Nephron progenitor cell (in vitro differentiated cells): ENCODE measurements around the gene CKAP4.
A peak's percentile ranks its signal among the peaks of the same experiment; 100 is the strongest.

Source experiments
- DNase-seq: peaks from one replicate; pipeline ENCODE4 v3.0.0; 2021
- H3K27ac Mint-ChIP-seq: 2 replicates; pipeline ENCODE4 v1.8.0; 2021; ENCODE audit warnings: mild to moderate bottlenecking, moderate library complexity, mixed read lengths
- H3K27me3 Mint-ChIP-seq: 2 replicates; pipeline ENCODE4 v1.8.0; 2021; ENCODE audit warnings: mild to moderate bottlenecking, low read depth, mixed read lengths; ENCODE audit not compliant: poor library complexity
- H3K36me3 Mint-ChIP-seq: 2 replicates; pipeline ENCODE4 v1.8.0; 2021; ENCODE audit warnings: low read depth, mixed read lengths
- H3K4me1 Mint-ChIP-seq: 2 replicates; pipeline ENCODE4 v1.8.0; 2021; ENCODE audit warnings: mixed read lengths
- H3K4me3 Mint-ChIP-seq: 2 replicates; pipeline ENCODE4 v1.8.0; 2021; ENCODE audit warnings: mild to moderate bottlenecking, moderate library complexity, mixed read lengths
- H3K9me3 Mint-ChIP-seq: 2 replicates; pipeline ENCODE4 v1.8.0; 2021; ENCODE audit warnings: mild to moderate bottlenecking, moderate library complexity, mixed read lengths
- TF ChIP-seq, protein P1 (sequence below): fragments of 200-600 bp; sonication (generic); IDR thresholded peaks from 2 replicates; pipeline ENCODE4 v1.5.0; 2021; ENCODE audit warnings: antibody characterized with exemption

The CKAP4 gene

GRCh38 chr12:106249411-106250135 is 1.8 kb upstream of the CKAP4 start:
- H3K4me1 Mint-ChIP-seq: peaks cover 60% of the 10 kb centered on the region
- no peaks in the 10 kb centered on the region for H3K9me3 Mint-ChIP-seq
- peaks cover 5% of the 10 kb centered on the region for H3K27me3 Mint-ChIP-seq
- TF ChIP-seq, protein P1, sequence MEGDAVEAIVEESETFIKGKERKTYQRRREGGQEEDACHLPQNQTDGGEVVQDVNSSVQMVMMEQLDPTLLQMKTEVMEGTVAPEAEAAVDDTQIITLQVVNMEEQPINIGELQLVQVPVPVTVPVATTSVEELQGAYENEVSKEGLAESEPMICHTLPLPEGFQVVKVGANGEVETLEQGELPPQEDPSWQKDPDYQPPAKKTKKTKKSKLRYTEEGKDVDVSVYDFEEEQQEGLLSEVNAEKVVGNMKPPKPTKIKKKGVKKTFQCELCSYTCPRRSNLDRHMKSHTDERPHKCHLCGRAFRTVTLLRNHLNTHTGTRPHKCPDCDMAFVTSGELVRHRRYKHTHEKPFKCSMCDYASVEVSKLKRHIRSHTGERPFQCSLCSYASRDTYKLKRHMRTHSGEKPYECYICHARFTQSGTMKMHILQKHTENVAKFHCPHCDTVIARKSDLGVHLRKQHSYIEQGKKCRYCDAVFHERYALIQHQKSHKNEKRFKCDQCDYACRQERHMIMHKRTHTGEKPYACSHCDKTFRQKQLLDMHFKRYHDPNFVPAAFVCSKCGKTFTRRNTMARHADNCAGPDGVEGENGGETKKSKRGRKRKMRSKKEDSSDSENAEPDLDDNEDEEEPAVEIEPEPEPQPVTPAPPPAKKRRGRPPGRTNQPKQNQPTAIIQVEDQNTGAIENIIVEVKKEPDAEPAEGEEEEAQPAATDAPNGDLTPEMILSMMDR: no peak
- no peak for DNase-seq
- peak overlapping the region; percentile 84 for H3K4me3 Mint-ChIP-seq
- peaks cover 5% of the 10 kb centered on the region for H3K36me3 Mint-ChIP-seq
- H3K27ac Mint-ChIP-seq: peak overlapping the region; percentile 88

- Mint-ChIP-seq H3K4me3 (peak overlapping the region; percentile 84), H3K27me3 (peaks cover 5% of the 10 kb centered on the region)
- no peak for DNase-seq
Measured at GRCh38 chr12:106248846-106249371, 1.1 kb upstream of the CKAP4 start.

DNA sequence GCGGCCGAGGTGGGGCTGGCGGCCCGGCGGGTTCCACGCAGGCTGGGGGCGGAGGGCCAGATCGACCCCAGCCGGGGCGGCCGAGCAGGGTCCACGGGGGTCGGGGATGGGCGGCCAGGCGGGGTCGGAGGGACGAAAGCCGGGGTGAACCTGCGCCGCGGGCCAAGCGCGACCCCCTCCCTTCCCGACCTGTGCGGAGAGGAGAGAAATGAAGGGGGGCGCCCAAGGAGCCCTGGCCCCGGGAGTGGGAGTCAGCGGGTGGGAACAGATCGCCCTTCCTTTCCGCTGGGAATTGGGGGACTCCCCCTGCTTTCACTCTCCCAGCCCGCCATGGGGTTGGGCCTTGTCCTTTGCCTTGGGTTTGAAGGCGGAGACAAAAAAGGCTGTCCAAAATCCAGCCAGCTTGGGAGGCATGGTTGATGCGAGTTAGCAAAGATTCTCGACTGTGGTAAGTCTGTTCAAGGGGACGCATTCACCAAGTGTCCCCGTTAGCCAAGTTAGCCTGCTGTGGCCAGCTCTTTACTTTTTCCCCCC is 559 bp upstream of the CKAP4 start:
- H3K4me3 Mint-ChIP-seq: peak overlapping the region; percentile 84

More at GRCh38 chr12:106248846-106249371, 1.1 kb upstream of the CKAP4 start:
- Mint-ChIP-seq H3K36me3 (peaks cover 7% of the 10 kb centered on the region), H3K9me3 (no peaks in the 10 kb centered on the region), H3K27ac (peak overlapping the region; percentile 88), H3K4me1 (peaks cover 62% of the 10 kb centered on the region)
- TF ChIP-seq, protein P1: no peak

GRCh38 chr12:106246891-106247673 is 738 bp downstream of the CKAP4 start:
- H3K27ac Mint-ChIP-seq: no peak overlapping the region
- peaks cover 64% of the 10 kb centered on the region for H3K4me1 Mint-ChIP-seq
- no peaks in the 10 kb centered on the region for H3K9me3 Mint-ChIP-seq
- DNase-seq: peak; percentile 75
- peaks cover 2% of the 10 kb centered on the region for H3K27me3 Mint-ChIP-seq
- peaks cover 25% of the 10 kb centered on the region for H3K36me3 Mint-ChIP-seq
- TF ChIP-seq, protein P1: no peak
- peak overlapping the region; percentile 82 for H3K4me3 Mint-ChIP-seq

More for the DNA sequence above, 559 bp upstream of the CKAP4 start:
- Mint-ChIP-seq H3K36me3 (peaks cover 12% of the 10 kb centered on the region), H3K27me3 (peaks cover 5% of the 10 kb centered on the region), H3K27ac (peak overlapping the region; percentile 88), H3K9me3 (no peaks in the 10 kb centered on the region), H3K4me1 (peaks cover 67% of the 10 kb centered on the region)
- TF ChIP-seq, protein P1: no peak
- DNase-seq: no peak

DNA sequence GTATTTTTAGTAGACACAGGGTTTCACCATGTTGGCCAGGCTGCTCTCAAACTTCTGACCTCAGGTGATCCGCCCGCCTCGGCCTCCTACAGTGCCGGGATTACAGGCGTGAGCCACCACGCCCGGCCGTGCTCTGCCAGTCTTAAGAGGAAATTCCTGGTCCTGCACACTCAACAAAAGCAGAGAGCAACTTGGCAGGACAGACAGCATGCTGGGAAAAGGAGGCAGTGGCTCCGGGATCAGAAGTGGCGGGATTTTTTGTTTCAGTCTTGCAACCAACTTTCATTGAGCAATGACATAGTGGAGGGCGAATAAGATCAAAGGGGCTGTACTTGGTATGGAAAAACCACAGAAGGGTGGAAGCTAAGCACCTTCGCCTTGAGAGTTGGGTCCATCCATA is 2.1 kb downstream of the CKAP4 start:
- peaks cover 2% of the 10 kb centered on the region for H3K27me3 Mint-ChIP-seq
- H3K27ac Mint-ChIP-seq: no peak overlapping the region
- H3K9me3 Mint-ChIP-seq: no peaks in the 10 kb centered on the region
- H3K4me3 Mint-ChIP-seq: peak overlapping the region; percentile 82
- TF ChIP-seq, protein P1: no peak
- H3K36me3 Mint-ChIP-seq: peaks cover 38% of the 10 kb centered on the region
- DNase-seq: no peak
- H3K4me1 Mint-ChIP-seq: peaks cover 51% of the 10 kb centered on the region
